H1 (cell line): ENCODE data around the gene TRIM71. TPM values are rescaled to one million over a fixed set of nuclear protein-coding genes. Genes with fewer than 3 reads are reported as not detected.

Experiments used
- CTCF ChIA-PET: fragments of 300-600 bp; sonication (Branson Sonifier 250); formaldehyde crosslinking; loops from one replicate; lab custom pipeline; 2021; ENCODE audit not compliant: partially characterized antibody; lab: Charles Lee
- POLR2A ChIA-PET: fragments of 300-600 bp; sonication (Branson Sonifier 250); formaldehyde crosslinking; loops from one replicate; lab custom pipeline; 2021; ENCODE audit warnings: inconsistent platforms; ENCODE audit not compliant: partially characterized antibody; lab: Charles Lee
- DNase-seq, 2 experiments: peaks; one replicate each; pipeline versions ENCODE4 v3.0.0 to v3.0.0-alpha.2; 2010 to 2022; ENCODE audit warnings: low spot score in 2 of 2, low read depth in 1 of 2, mixed read lengths in 1 of 2
- FAIRE-seq: peaks from 2 replicates; lab custom pipeline; 2011; peaks lifted over from hg19 to GRCh38; lab: Jason Lieb, UNC
- H2AFZ ChIP-seq: 2 replicates; pipeline ENCODE4 v1.8.1; 2012; ENCODE audit warnings: low read length, inconsistent platforms
- H2AK5ac ChIP-seq: 2 replicates; pipeline ENCODE4 v1.6.1; 2013; ENCODE audit warnings: low read depth, low read length
- H2BK120ac ChIP-seq: replicated peaks from 2 replicates; pipeline ENCODE3; 2013; ENCODE audit warnings: low read depth, low read length, inconsistent platforms
- H2BK12ac ChIP-seq: 2 replicates; pipeline ENCODE4 v1.6.1; 2013; ENCODE audit warnings: low read depth, low read length
- H2BK15ac ChIP-seq: 2 replicates; pipeline ENCODE4 v1.6.1; 2013; ENCODE audit warnings: low read length
- H2BK20ac ChIP-seq: 2 replicates; pipeline ENCODE4 v1.6.1; 2013; ENCODE audit warnings: low read length
- H2BK5ac ChIP-seq: 2 replicates; pipeline ENCODE4 v1.6.1; 2013; ENCODE audit warnings: low read depth, low read length
- H3K14ac ChIP-seq: 2 replicates; pipeline ENCODE4 v1.6.1; 2013; ENCODE audit warnings: inconsistent platforms; ENCODE audit not compliant: insufficient read length
- H3K18ac ChIP-seq: 2 replicates; pipeline ENCODE4 v1.6.1; 2013; ENCODE audit warnings: low read length; ENCODE audit errors: extremely low read depth
- H3K23ac ChIP-seq: 2 replicates; pipeline ENCODE4 v1.6.1; 2013; ENCODE audit warnings: inconsistent platforms; ENCODE audit not compliant: insufficient read length
- H3K23me2 ChIP-seq: 2 replicates; pipeline ENCODE4 v1.6.1; 2013; ENCODE audit warnings: low read depth, low read length
- H3K27ac ChIP-seq: 2 replicates; pipeline ENCODE4 v1.6.1; 2011; ENCODE audit warnings: low read depth, low read length, inconsistent platforms
- H3K27me3 ChIP-seq, 4 experiments: replicated peaks in 1 of 4; 1 replicate in 1 of 4; 2 replicates in 3 of 4; pipeline versions ENCODE4 v1.6.1 to v1.8.1; 2011 to 2013; ENCODE audit warnings: low read length in 3 of 4, mild to moderate bottlenecking in 3 of 4, inconsistent platforms in 2 of 4, mixed read lengths in 2 of 4, moderate library complexity in 1 of 4; ENCODE audit not compliant: control insufficient read depth in 3 of 4, insufficient read depth in 3 of 4; ENCODE audit errors: extremely low read depth in 1 of 4
- H3K36me3 ChIP-seq, 4 experiments: 2 replicates each; pipeline versions ENCODE4 v1.6.1 to v1.8.1; 2011 to 2013; ENCODE audit warnings: mild to moderate bottlenecking in 4 of 4, low read length in 3 of 4, moderate library complexity in 2 of 4, control low read depth in 1 of 4, inconsistent platforms in 1 of 4; ENCODE audit not compliant: insufficient read depth in 4 of 4, control insufficient read depth in 2 of 4
- H3K4ac ChIP-seq: replicated peaks from 2 replicates; pipeline ENCODE3; 2013; ENCODE audit warnings: low read length, low read depth, mixed read lengths, inconsistent platforms; ENCODE audit not compliant: insufficient read length
- H3K4me1 ChIP-seq, 4 experiments: replicated peaks in 1 of 4; 1 replicate in 1 of 4; 2 replicates in 3 of 4; pipeline versions ENCODE4 v1.6.1 to v1.8.1; 2011 to 2013; ENCODE audit warnings: low read length in 3 of 4, inconsistent platforms in 2 of 4, mixed read lengths in 1 of 4; ENCODE audit not compliant: insufficient read depth in 4 of 4, control insufficient read depth in 3 of 4
- H3K4me2 ChIP-seq, 2 experiments: 2 replicates each; pipeline versions ENCODE4 v1.6.1 to v1.8.1; 2011 to 2013; ENCODE audit warnings: low read depth in 2 of 2, low read length in 2 of 2, control low read depth in 1 of 2, inconsistent platforms in 1 of 2, mild to moderate bottlenecking in 1 of 2; ENCODE audit not compliant: insufficient read depth in 1 of 2
- H3K4me3 ChIP-seq, 4 experiments: fragments of 200-600, 300-600 bp in 1 of 4; sonication (generic), shearing (Covaris generic), sonication (Bioruptor Twin) in 1 of 4; 2 replicates each; pipeline versions ENCODE4 v1.5.1 to v1.8.1; 2011 to 2016; ENCODE audit warnings: low read length in 4 of 4, low read depth in 3 of 4, control low read depth in 2 of 4, inconsistent platforms in 2 of 4, mild to moderate bottlenecking in 2 of 4, mixed read lengths in 1 of 4, moderate library complexity in 1 of 4; ENCODE audit not compliant: insufficient read depth in 2 of 4; ENCODE audit errors: extremely low read depth in 1 of 4
- H3K56ac ChIP-seq: replicated peaks from 2 replicates; pipeline ENCODE3; 2013; ENCODE audit warnings: low read depth, mild to moderate bottlenecking, mixed read lengths, low read length, inconsistent platforms; ENCODE audit not compliant: insufficient read length
- H3K79me1 ChIP-seq: 2 replicates; pipeline ENCODE4 v1.6.1; 2013; ENCODE audit warnings: low read depth, low read length, control low read depth
- H3K79me2 ChIP-seq, 2 experiments: 2 replicates each; pipeline versions ENCODE4 v1.6.1 to v1.8.1; 2012 to 2013; ENCODE audit warnings: low read length in 2 of 2, mild to moderate bottlenecking in 2 of 2, inconsistent platforms in 1 of 2; ENCODE audit not compliant: insufficient read depth in 2 of 2, control insufficient read depth in 1 of 2
- H3K9ac ChIP-seq, 4 experiments: replicated peaks in 1 of 4; 1 replicate in 1 of 4; 2 replicates in 3 of 4; pipeline versions ENCODE4 v1.6.1 to v1.8.1; 2011 to 2013; ENCODE audit warnings: low read depth in 3 of 4, low read length in 3 of 4, control low read depth in 2 of 4, mild to moderate bottlenecking in 2 of 4, moderate library complexity in 2 of 4, inconsistent platforms in 1 of 4; ENCODE audit errors: extremely low read depth in 1 of 4
- H3K9me3 ChIP-seq, 2 experiments: 2 replicates each; pipeline versions ENCODE4 v1.6.1 to v1.8.1; 2012 to 2013; ENCODE audit warnings: mild to moderate bottlenecking in 2 of 2, moderate library complexity in 2 of 2, control low read depth in 1 of 2, inconsistent platforms in 1 of 2, low read depth in 1 of 2, low read length in 1 of 2, mixed read lengths in 1 of 2; ENCODE audit not compliant: insufficient read depth in 2 of 2
- H4K20me1 ChIP-seq, 2 experiments: replicated peaks in 1 of 2; 2 replicates each; pipeline versions ENCODE3 to v1.8.1; 2011 to 2013; ENCODE audit warnings: inconsistent platforms in 2 of 2, low read length in 2 of 2, mild to moderate bottlenecking in 1 of 2; ENCODE audit not compliant: insufficient read depth in 2 of 2, control insufficient read depth in 1 of 2
- H4K5ac ChIP-seq: 2 replicates; pipeline ENCODE4 v1.6.1; 2013; ENCODE audit warnings: low read length, low read depth, mixed read lengths, inconsistent platforms; ENCODE audit not compliant: insufficient read length
- H4K8ac ChIP-seq: 2 replicates; pipeline ENCODE4 v1.8.0; 2013; ENCODE audit warnings: mild to moderate bottlenecking, moderate library complexity, low read length, inconsistent platforms; ENCODE audit not compliant: insufficient read depth; ENCODE audit errors: extremely low read depth
- H4K91ac ChIP-seq: replicated peaks from 2 replicates; pipeline ENCODE3; 2013; ENCODE audit warnings: low read length, mixed read lengths, inconsistent platforms; ENCODE audit not compliant: insufficient read length
- NRF1 ChIP-seq: IDR thresholded peaks from 2 replicates; pipeline ENCODE4 v1.6.1; 2011; ENCODE audit warnings: mild to moderate bottlenecking, low read depth, low read length, improper control_type of control experiment
- WGBS, 2 experiments: shearing (Covaris generic) in 1 of 2; methylation state at CpG; one replicate each; pipeline versions ENCODE4 v1.1.6 to v1.1.7; 2013 to 2015; ENCODE audit warnings: low lambda C conversion rate in 2 of 2, mixed read lengths in 2 of 2, inconsistent platforms in 1 of 2, low coverage in 1 of 2, missing lambda C conversion rate in 1 of 2; ENCODE audit not compliant: insufficient replicate concordance in 2 of 2, insufficient coverage in 1 of 2, insufficient read length in 1 of 2; ENCODE audit errors: extremely low coverage in 1 of 2, missing lambda C conversion rate in 1 of 2; 5-methylcytosine and 5-hydroxymethylcytosine counted together
- polyA plus RNA-seq, 7 experiments: library from polyadenylated mRNA; depleted of rRNA in 3 of 7; stranded (reverse) in 5 of 7; unstranded in 2 of 7; fragments of >200 nt in 5 of 7; fragments of 200-250 nt in 2 of 7; gene quantifications; 1 replicate in 5 of 7; 2 replicates in 1 of 7; 4 replicates in 1 of 7; pipeline versions ENCODE4 v1.2.1 to v1.2.3, GENCODE V29; 2011 to 2013; ENCODE audit warnings: missing spikeins in 2 of 7, mixed read lengths in 2 of 7
- total RNA-seq: library from RNA; stranded (reverse); fragmentation: NEBNext Ultra II Directional; extraction: Animal tissue kit (Norgen Biotek cat#: 25700); gene quantifications from 2 replicates; pipeline ENCODE4 v1.2.1, GENCODE V29; 2021
- TF ChIP-seq, protein P1 (sequence below): IDR thresholded peaks from 2 replicates; pipeline ENCODE4 v1.6.1; 2012; ENCODE audit warnings: low read length, inconsistent platforms
- TF ChIP-seq, protein P2 (sequence below): IDR thresholded peaks from 2 replicates; pipeline ENCODE4 v1.6.1; 2012; ENCODE audit warnings: inconsistent platforms

Gene TRIM71
- total and polyA plus RNA-seq, 2 of the 8 experiments (the other 6 are each of a cell fraction or from before 2014, with no cell fraction given): 53.7 to 293 TPM

DNA sequence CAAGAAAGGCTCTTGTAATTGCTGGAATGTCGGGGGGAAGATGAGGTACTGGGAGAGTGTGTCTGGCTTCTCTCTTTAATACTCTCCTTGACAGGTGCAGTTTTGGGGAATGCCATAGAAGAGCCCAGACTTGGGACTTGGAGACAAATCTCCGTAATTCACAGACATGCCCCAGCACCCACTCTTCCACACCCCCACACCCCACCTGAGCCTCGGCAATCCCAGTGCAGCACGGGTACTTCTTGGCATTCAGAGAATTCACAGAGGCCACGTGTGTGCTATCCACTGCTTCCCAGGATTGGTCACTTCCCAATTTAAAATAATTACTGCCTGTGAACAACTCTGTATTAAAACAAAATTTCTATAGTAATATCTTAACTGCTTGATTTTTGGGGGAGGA lies 43.9 kb downstream of the TRIM71 start:
- H3K27ac ChIP-seq: no peak overlapping the region
- H3K4me1 ChIP-seq: peaks cover 38 to 64% (median 61%) of the 10 kb centered on the region in 4 experiments
- no peak overlapping the region for H3K56ac ChIP-seq
- no peak overlapping the region for H3K4ac ChIP-seq
- peak overlapping the region in 1 of 2 experiments; percentile 98; a peak in 2 of 4 replicates for H3K4me2 ChIP-seq
- H4K91ac ChIP-seq: no peak overlapping the region
- H3K79me1 ChIP-seq: peaks cover 13% of the 10 kb centered on the region
- no peak for DNase-seq
- H3K9me3 ChIP-seq: no peaks in the 10 kb centered on the region
- H2BK5ac ChIP-seq: no peak overlapping the region
- H3K36me3 ChIP-seq: peaks cover 0 to 29% (median under 1%) of the 10 kb centered on the region in 4 experiments; a peak in 5 of 8 replicates
- H2BK20ac ChIP-seq: no peak overlapping the region
- no peak overlapping the region for H3K4me3 ChIP-seq
- no peak overlapping the region for H2AK5ac ChIP-seq
- peaks cover 90 to 100% of the 10 kb centered on the region in 2 experiments for H3K79me2 ChIP-seq
- CTCF ChIA-PET: interaction anchor here (3.8 kb wide), 1 partner anchor 17 kb away, joined by 12 read pairs; no protein-coding TSS in a partner anchor
- H3K9ac ChIP-seq: no peak overlapping the region
- no peak overlapping the region for H4K8ac ChIP-seq
- no peaks in the 10 kb centered on the region; the same call in 1 of the 2 replicates for H3K23me2 ChIP-seq
- FAIRE-seq: no peak
- no peak overlapping the region for H3K18ac ChIP-seq
- no peak overlapping the region for H3K14ac ChIP-seq
- peaks cover 58 to 62% of the 10 kb centered on the region in 2 experiments for H4K20me1 ChIP-seq
- H2BK15ac ChIP-seq: no peak overlapping the region
- no peak overlapping the region for H2BK12ac ChIP-seq
- H4K5ac ChIP-seq: no peak overlapping the region
- no peak overlapping the region for H3K23ac ChIP-seq
- POLR2A ChIA-PET: interaction anchor here (1.2 to 6.7 kb wide), 3 partner anchors 17 to 37 kb away, joined by 3 to 104 read pairs (median 64); no protein-coding TSS in a partner anchor
- WGBS, 2 experiments: 77% methylated on average over 5 of the region's 5 CpGs; no CpG with 5 or more reads in 1 of the 2 experiments
- no peaks in the 10 kb centered on the region; a peak in 1 of 7 replicates for H3K27me3 ChIP-seq
- H2BK120ac ChIP-seq: no peak overlapping the region
- no peak overlapping the region for H2AFZ ChIP-seq
- TF ChIP-seq, protein P1, sequence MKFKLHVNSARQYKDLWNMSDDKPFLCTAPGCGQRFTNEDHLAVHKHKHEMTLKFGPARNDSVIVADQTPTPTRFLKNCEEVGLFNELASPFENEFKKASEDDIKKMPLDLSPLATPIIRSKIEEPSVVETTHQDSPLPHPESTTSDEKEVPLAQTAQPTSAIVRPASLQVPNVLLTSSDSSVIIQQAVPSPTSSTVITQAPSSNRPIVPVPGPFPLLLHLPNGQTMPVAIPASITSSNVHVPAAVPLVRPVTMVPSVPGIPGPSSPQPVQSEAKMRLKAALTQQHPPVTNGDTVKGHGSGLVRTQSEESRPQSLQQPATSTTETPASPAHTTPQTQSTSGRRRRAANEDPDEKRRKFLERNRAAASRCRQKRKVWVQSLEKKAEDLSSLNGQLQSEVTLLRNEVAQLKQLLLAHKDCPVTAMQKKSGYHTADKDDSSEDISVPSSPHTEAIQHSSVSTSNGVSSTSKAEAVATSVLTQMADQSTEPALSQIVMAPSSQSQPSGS: no peak
- TF ChIP-seq NRF1: no peak
- TF ChIP-seq, protein P2, sequence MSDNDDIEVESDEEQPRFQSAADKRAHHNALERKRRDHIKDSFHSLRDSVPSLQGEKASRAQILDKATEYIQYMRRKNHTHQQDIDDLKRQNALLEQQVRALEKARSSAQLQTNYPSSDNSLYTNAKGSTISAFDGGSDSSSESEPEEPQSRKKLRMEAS: no peak
